OCI-LY3 (cell line): ENCODE measurements around the gene SYNE2.

Experiments used
- CTCF ChIP-seq: fragments of 200-600, 300-600 bp; sonication (generic); IDR thresholded peaks from 2 replicates; pipeline ENCODE4 v1.5.1; 2014; ENCODE audit warnings: antibody characterized with exemption, low read length, low read depth
- EZH2phosphoT487 ChIP-seq: fragments of 200-600 bp; shearing (Covaris generic); IDR thresholded peaks from 2 replicates; pipeline ENCODE4 v1.6.1; 2018; ENCODE audit warnings: antibody characterized with exemption, mixed run types, low read depth

DNA sequence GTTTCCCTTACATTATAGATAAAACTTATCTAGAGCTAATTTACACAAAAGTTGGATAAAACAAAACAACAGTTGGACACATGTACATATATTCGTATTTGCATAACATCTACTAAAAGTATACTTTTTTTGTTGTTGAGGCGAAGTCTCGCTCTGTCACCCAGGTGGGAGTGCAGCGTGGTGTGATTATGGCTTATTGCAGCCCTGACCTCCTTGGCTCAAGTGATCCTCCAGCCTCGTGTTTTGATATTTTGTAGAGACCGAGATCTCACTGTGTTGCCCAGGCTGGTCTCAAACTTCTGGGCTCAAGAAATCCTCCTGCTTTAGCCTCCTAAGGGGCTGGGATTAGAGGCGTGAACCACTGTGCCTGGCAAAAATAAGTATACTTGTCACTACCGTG is 9.4 kb downstream of the SYNE2 start:
- TF ChIP-seq CTCF (no peak), EZH2phosphoT487 (no peak)
